ENCODE data around the gene BABAM2.
"Not testable (repeated sequence)": the region's sequence is repeated elsewhere in the genome, so short reads cannot be mapped to it uniquely, and the experiment has no call there.

DNA sequence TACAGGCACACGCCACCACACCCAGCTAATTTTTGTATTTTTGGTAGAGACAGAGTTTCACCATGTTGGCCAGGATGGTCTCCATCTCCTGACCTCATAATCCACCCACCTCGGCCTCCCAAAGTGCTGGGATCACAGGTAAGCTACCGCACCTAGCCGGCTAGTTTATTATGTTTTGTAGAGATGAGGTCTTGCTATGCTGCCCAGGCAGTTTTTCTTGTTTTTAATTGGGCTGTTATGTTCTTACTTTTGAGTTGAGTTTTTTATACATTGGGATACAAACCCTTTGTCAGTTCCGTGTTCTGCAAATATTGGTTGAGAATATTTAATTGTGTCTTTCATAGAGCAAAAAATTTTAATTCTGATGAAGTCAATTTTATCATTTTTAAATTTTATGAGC lies 368.7 kb downstream of the BABAM2 start:
- TF ChIP-seq CTCF (IDR thresholded peaks at IDR 0.05); POLR2AphosphoS5 (IDR thresholded peaks at IDR 0.05; ENCODE audit: insufficient read depth in 1 of 2, low read depth in 1 of 2): not testable (repeated sequence)

Measured in vagina (tissue), 2 donors.